Spinal cord (tissue), 10 donors: ENCODE measurements around the gene MEIS1. TPM values are rescaled to one million over a fixed set of nuclear protein-coding genes. Genes with fewer than 3 reads are reported as not detected.

Experiments used
- DNase-seq, 6 donors: peaks; one replicate each; pipeline versions ENCODE4 v3.0.0 to v3.0.0-alpha.2; 2013 to 2015; ENCODE audit warnings: low spot score in 6 of 6, low read depth in 4 of 6
- H3K27ac ChIP-seq: one replicate; pipeline ENCODE4 v1.5.1; 2013; ENCODE audit warnings: low read depth, low read length, control low read depth
- H3K27me3 ChIP-seq: one replicate; pipeline ENCODE4 v1.6.1; 2013; ENCODE audit warnings: low read length; ENCODE audit not compliant: control insufficient read depth, insufficient read depth
- H3K36me3 ChIP-seq: one replicate; pipeline ENCODE4 v1.6.1; 2013; ENCODE audit warnings: low read length; ENCODE audit not compliant: control insufficient read depth, insufficient read depth
- H3K4me1 ChIP-seq: one replicate; pipeline ENCODE4 v1.6.1; 2013; ENCODE audit warnings: low read length; ENCODE audit not compliant: control insufficient read depth, insufficient read depth
- H3K4me3 ChIP-seq: one replicate; pipeline ENCODE4 v1.5.1; 2013; ENCODE audit warnings: low read depth, low read length, control low read depth
- H3K9me3 ChIP-seq: one replicate; pipeline ENCODE4 v1.6.1; 2013; ENCODE audit warnings: low read length; ENCODE audit not compliant: control insufficient read depth, insufficient read depth
- WGBS: methylation state at CpG from one replicate; pipeline ENCODE4 v1.1.5; 2013; ENCODE audit warnings: missing lambda C conversion rate; ENCODE audit not compliant: insufficient coverage; 5-methylcytosine and 5-hydroxymethylcytosine counted together
- polyA plus RNA-seq, 2 donors: library from polyadenylated mRNA; unstranded; fragments of 120-200 nt; gene quantifications; one replicate each; pipeline ENCODE4 v1.2.1, GENCODE V29; 2013; ENCODE audit not compliant: insufficient read length in 2 of 2
- total RNA-seq, 2 donors: library from RNA; depleted of rRNA in 1 of 2; stranded (reverse); fragments of 120-200 nt in 1 of 2; fragments of >200 nt in 1 of 2; gene quantifications; one replicate each; pipeline versions ENCODE4 v1.2.3 to v1.2.4, GENCODE V29; 2013 to 2014
- donor health status: healthy.

Gene MEIS1
- total and polyA plus RNA-seq, 4 donors, result 50.9 to 118 (median 82.0) TPM

DNA sequence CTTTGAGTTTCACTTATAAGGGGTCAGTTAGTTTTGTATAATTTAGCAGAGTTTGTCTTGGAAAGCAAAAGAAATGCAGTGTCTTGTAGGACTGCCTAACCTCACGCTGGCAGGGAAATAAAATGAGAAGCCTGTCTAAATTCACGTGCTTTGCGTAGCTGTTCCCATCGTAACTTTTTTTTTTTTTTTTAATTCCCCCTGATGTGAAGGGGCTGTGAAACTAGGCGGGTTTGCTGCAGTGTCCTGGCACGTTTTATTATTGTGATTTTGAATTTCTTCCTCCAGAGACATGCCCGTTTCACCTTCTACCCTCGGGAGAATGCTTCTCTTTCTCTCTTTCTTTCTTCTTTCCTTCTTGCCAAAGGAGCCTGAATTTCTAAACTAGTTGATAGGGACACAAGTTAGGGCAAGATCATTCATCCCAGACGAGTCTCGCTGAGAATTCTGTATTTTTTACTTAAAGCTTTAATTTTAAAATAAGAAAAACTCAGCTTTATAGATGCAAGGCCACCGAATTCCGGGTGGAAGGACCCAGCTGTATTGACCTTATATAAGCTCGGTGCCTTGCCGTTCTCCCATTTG lies 2.3 kb downstream of the MEIS1 start:
- Histone ChIP-seq H3K27me3 (peaks cover 21% of the 10 kb centered on the region), H3K36me3 (peaks cover 18% of the 10 kb centered on the region), H3K4me3 (peak overlapping the region; percentile 94), H3K9me3 (no peaks in the 10 kb centered on the region), H3K4me1 (peaks cover 36% of the 10 kb centered on the region), H3K27ac (peak overlapping the region; percentile 81)
- WGBS, result 7% methylated on average over 6 of the region's 14 CpGs
- DNase-seq, result peak in 2 of 6 donors; percentile 35 to 78

DNA sequence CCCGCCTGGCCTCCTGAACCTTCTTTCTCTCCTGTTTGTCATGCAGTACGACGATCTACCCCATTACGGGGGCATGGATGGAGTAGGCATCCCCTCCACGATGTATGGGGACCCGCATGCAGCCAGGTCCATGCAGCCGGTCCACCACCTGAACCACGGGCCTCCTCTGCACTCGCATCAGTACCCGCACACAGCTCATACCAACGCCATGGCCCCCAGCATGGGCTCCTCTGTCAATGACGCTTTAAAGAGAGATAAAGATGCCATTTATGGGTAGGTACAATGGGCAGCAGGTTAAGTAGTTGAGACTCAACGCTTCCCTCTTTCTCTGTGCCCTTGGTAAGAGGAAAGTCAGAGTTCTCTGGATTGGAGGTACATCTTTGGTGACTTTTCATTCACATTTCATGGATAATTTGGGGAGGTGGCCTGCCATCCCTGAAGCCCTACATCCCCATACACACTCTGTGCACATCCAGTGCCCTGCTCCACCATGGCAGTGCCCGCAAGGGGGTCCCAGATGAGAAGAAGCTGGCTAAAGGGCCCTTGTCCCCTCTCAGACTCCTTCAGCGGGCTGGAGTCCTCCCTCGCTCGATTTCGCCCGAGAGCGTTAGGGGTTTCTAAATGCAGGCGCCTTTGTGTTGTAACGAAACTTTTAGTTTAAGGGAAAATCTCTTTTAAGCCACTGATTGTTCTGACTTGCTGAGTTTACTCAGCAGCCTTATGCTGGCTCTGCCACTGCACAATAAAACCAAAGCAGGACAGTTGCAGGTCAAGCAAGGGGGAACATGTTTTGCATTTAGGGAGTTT lies 3.0 kb downstream of the MEIS1 start:
- no peaks in the 10 kb centered on the region for H3K9me3 ChIP-seq
- WGBS, result 18% methylated on average over 17 of the region's 22 CpGs
- peak overlapping the region; percentile 81 for H3K27ac ChIP-seq
- peak overlapping the region; percentile 94 for H3K4me3 ChIP-seq
- peak in 2 of 6 donors; percentile 45 to 78 for DNase-seq
- peaks cover 30% of the 10 kb centered on the region for H3K4me1 ChIP-seq
- peaks cover 20% of the 10 kb centered on the region for H3K27me3 ChIP-seq
- H3K36me3 ChIP-seq, result peaks cover 18% of the 10 kb centered on the region

DNA sequence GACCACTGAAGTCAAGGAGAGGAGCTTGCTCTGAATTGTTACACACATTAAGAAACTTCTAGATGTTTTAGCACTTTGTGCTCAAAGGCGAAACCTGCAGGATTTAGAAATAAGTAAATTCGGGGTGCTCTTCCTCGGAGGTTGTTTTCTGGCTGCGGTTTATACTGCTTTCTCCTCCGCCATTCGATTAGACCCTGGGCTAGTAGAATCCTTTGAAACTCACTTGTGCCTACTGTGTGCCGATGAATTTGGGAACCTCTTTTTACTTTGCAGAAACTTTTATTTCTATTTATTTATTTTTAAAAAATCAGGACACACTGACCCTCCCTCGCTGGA lies 3.5 kb downstream of the MEIS1 start:
- no peak for DNase-seq
- Histone ChIP-seq H3K4me1 (peaks cover 29% of the 10 kb centered on the region), H3K9me3 (no peaks in the 10 kb centered on the region), H3K4me3 (peak overlapping the region; percentile 94), H3K36me3 (peaks cover 18% of the 10 kb centered on the region), H3K27me3 (peaks cover 20% of the 10 kb centered on the region), H3K27ac (peak overlapping the region; percentile 81)
- WGBS, result 24% methylated on average over 4 of the region's 8 CpGs

DNA sequence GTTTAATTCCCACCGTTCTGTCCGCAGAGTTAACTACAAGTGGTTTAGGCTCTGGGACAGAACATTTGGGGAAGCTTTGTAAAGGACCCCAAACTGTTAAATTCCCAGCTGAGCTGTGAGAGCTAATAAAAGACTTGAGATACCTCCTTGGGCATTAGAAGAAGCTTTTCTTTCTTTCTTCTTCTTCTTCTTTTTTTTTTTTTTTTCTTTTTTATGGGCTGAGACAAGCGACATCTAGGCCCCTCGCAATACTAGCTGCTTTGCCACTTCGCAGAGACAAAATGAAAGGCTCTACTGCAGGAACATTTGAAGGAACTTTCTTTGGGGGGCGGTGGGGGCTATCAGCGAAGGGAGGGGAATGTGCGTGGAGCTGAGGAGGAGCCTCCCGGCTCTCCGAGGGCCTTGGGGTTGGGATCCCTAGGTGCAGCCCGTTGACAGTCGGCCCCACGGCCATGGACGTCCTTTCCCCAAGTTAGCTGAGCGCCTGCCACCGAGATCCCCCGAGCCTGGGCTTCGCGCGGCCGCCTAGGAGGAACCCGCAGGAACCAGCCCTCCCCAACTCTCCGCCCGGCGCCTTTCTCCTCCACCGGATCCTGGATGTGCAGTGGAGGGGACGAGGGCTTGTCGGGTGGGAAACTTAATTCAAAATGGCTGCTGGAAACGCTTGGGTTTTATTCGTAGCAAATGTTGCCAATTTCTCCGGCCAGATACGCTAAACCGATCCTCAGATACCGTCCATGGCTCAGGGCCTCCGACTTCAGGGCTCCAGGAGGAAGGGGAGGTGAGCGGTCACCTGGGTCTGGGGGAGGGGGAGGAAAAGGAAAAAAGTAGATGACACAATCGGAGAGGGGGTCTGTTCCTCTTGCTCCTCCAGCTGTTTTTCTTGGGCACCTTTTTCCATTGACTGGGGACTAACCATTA lies 4.2 kb downstream of the MEIS1 start:
- Histone ChIP-seq H3K9me3 (no peaks in the 10 kb centered on the region), H3K27ac (peak overlapping the region; percentile 81), H3K4me3 (peak overlapping the region; percentile 94), H3K27me3 (peaks cover 22% of the 10 kb centered on the region), H3K4me1 (peaks cover 29% of the 10 kb centered on the region), H3K36me3 (peaks cover 21% of the 10 kb centered on the region)
- DNase-seq, result peak in 2 of 6 donors; percentile 55 to 64
- WGBS, result 3% methylated on average over 29 of the region's 37 CpGs

DNA sequence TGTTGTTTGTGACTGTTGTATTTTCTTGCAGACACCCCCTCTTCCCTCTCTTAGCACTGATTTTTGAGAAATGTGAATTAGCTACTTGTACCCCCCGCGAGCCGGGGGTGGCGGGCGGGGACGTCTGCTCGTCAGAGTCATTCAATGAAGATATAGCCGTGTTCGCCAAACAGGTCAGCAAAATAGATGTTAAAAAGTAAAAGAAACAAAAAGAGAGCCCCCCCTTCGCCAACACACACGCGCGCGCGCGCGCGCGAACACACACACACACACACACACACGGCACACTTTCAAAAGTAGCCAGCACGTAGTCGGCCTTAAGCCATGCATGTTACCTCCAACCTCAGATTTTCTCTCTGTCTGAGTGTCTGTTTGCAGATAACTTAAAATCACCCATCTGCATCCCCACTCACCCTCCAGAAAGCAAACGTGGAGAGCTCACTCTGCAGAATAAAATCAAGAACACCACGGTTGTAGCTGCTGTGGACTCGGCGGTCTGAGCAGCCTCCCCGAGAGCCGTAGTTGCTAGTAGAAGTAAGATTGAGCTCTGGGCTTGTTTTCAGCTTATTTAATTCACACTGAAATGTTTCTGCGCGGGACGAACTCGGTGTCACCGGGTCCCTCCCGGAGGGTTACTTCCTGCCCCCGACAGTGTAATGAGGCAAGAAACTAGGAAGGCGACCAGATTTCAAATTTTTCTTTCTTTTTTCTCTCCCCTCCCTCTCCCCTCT lies 5.1 kb downstream of the MEIS1 start:
- H3K9me3 ChIP-seq, result no peaks in the 10 kb centered on the region
- H3K36me3 ChIP-seq, result peaks cover 26% of the 10 kb centered on the region
- DNase-seq, result peak in 2 of 6 donors; percentile 68 to 78
- H3K27me3 ChIP-seq, result peaks cover 23% of the 10 kb centered on the region
- H3K4me1 ChIP-seq, result peaks cover 34% of the 10 kb centered on the region
- peak overlapping the region; percentile 94 for H3K4me3 ChIP-seq
- 3% methylated on average over 20 of the region's 36 CpGs for WGBS
- peak overlapping the region; percentile 81 for H3K27ac ChIP-seq

DNA sequence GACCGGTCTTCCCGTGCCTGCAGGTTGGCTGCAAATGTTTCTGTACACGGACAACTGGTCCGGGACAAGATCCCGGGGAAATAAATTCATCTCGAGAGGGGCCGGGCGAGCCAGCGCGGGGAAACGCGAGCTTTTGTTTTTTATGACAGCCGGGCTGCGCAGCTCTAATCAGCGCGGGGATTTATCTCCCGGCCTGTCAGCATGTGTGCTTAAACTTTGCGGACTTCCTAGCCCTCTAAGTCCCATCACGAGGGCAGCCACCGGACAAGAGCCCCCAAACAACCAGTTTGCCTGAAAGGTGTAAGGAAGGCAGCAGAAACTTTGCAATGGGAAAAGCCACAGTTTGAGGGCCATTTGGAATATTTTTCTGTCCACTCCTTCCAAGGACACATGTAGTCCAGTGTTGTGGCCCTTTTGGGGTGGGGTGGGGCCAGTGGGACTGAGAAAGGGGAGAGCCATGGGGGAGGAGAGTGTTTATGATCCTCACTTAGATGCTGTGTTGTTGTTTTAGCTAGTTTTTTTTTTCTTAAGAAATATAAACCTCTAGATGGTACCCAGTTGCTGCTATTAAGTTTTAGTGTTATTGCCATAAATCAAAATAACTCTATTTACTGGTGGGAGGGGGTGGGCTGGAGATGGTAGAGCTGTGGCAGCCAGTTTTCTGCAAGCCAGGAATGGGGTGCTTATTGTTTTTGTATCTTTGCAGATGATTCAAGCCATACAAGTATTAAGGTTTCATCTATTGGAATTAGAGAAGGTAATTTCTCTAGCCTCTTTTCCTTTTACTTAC lies 6.0 kb downstream of the MEIS1 start:
- Histone ChIP-seq H3K27me3 (peaks cover 29% of the 10 kb centered on the region), H3K4me3 (peak overlapping the region; percentile 94), H3K4me1 (peaks cover 43% of the 10 kb centered on the region), H3K36me3 (peaks cover 34% of the 10 kb centered on the region), H3K27ac (peak overlapping the region; percentile 78), H3K9me3 (no peaks in the 10 kb centered on the region)
- peak in 2 of 6 donors; percentile 47 to 76 for DNase-seq
- WGBS, result 10% methylated on average over 19 of the region's 20 CpGs

DNA sequence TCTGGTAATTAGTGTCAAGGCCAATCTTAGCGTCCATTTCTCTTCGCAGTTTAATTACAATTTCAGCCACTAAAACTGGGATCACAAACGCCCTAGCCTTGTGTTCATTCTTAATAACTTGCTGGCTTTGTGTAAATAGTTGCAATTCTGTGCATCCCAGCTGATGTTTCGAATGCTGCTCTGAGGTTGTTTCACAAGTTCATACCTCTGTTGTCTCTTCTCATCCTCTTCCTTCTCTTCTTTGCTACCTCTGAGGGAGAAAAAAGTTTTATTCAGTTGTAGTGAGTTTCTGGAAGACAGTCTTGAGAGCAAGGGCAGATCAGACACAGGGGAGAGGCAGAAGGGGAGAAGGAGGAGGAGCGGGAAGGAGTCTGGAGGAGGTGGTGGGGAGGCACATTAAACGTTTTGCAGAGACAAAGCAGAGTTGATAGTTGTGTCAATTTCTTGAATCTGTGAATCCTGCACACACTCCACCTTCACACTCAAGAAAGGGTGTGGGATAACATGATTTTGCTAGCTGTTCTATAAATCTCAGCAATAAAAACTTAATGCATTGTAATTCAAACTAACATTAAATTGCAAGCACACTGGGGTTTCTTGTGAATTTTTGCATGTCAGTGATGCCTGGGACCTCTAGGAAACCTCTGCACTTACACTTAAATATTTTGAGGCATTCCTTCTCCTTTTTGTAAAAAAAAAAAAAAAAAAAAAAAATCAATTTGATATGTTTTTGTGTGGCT lies 6.8 kb downstream of the MEIS1 start:
- Histone ChIP-seq H3K27me3 (peaks cover 32% of the 10 kb centered on the region), H3K9me3 (no peaks in the 10 kb centered on the region), H3K4me3 (peak overlapping the region; percentile 94), H3K4me1 (peaks cover 52% of the 10 kb centered on the region), H3K27ac (peak overlapping the region; percentile 78), H3K36me3 (peaks cover 42% of the 10 kb centered on the region)
- WGBS, result 60% methylated on average over 1 of the region's 6 CpGs
- peak in 2 of 6 donors; percentile 43 to 81 for DNase-seq

DNA sequence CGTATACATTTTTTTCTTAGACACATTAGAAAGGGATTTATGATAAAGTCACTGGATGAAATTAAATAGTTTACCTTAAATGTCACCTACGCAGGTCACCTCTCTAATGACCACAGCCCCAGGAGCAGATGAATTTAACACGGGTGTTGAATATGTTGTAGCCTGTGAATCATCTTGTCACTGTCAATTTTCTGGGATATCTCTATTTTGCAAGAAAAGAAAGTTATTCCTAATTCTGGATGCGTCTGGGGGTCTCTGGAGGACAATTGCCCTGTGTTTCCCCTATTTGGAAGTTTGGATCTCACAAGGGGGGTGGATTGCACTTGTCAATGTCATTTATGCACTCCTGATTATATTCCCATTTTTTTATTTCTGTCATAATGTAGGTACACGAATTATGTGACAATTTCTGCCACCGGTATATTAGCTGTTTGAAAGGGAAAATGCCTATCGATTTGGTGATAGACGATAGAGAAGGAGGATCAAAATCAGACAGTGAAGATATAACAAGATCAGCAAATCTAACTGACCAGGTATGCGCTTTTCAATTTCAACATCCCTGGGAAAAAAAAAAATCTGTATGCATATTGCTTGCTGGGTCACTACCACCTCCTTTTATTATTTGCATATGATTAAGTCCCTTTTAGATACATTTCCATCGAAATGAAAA lies 7.7 kb downstream of the MEIS1 start:
- no CpG with 5 or more reads among the region's 10 CpGs for WGBS
- Histone ChIP-seq H3K4me3 (peak overlapping the region; percentile 42), H3K27ac (peak overlapping the region; percentile 87), H3K9me3 (no peaks in the 10 kb centered on the region), H3K4me1 (peaks cover 50% of the 10 kb centered on the region), H3K36me3 (peaks cover 41% of the 10 kb centered on the region), H3K27me3 (peaks cover 31% of the 10 kb centered on the region)
- DNase-seq, result peak in 1 of 6 donors; percentile 66
